Skin epidermis (tissue), 12 donors: ENCODE data around the gene SPSB2.
A peak's percentile ranks its signal among the peaks of the same experiment; 100 is the strongest.

ENCODE experiments used
- H3K27ac ChIP-seq, 21 experiments: fragments of 200-600 bp; sonication (generic) in 11 of 21; one replicate each; pipeline ENCODE4 v1.5.0; 2020; ENCODE audit warnings: mild to moderate bottlenecking in 3 of 21, inconsistent platforms in 2 of 21, moderate library complexity in 2 of 21
- H3K4me3 ChIP-seq, 7 experiments: fragments of 200-600 bp; sonication (generic) in 2 of 7; one replicate each; pipeline ENCODE4 v1.5.0; 2020; ENCODE audit warnings: inconsistent platforms in 2 of 7, mild to moderate bottlenecking in 2 of 7, moderate library complexity in 1 of 7

Gene SPSB2

DNA sequence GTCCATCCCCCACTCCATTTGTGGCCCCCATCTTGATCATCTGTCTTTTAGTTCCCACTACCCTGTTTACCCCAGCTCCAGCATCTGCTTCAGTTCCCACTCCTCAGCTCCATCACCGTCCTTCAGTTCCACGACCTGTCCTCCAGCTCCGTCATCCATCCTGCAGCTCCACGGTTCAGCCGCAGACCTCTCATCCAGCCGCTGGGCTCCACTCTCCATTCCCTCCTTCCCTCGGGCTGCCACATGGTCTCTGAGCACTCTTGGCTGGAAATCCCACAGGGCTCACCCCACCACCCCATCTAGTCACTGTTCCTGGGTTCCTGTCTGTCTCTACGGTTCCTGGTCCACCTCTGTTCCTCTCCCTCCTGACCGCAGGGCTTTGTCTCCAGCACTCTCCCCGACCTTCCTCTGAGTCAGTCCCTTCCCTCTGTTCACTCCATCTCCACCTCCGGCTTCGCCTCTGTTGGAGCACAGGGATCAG lies 48.2 kb downstream of the SPSB2 start:
- Histone ChIP-seq H3K27ac (peak overlapping the region in 1 of 21 experiments; percentile 22), H3K4me3 (no peak overlapping the region)

DNA sequence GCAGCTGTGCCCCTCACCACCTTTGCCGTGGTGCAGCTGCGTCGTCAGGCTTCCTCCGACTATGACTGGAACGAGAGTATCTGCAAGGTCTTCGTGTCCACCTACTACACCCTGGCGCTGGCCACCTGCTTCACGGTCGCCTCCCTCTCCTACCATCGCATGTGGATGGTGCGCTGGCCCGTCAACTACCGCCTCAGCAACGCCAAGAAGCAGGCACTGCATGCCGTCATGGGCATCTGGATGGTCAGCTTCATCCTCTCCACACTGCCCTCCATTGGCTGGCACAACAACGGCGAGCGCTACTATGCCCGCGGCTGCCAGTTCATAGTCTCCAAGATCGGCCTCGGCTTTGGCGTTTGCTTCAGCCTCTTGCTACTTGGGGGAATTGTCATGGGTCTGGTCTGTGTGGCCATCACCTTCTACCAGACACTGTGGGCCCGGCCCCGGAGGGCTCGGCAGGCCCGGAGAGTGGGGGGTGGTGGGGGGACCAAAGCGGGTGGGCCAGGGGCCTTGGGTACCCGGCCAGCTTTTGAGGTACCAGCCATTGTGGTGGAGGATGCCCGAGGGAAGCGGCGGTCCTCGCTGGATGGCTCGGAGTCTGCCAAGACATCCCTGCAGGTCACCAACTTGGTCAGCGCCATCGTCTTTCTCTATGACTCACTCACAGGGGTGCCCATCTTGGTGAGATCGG lies 48.9 kb downstream of the SPSB2 start:
- H3K27ac ChIP-seq = no peak overlapping the region
- no peak overlapping the region for H3K4me3 ChIP-seq

DNA sequence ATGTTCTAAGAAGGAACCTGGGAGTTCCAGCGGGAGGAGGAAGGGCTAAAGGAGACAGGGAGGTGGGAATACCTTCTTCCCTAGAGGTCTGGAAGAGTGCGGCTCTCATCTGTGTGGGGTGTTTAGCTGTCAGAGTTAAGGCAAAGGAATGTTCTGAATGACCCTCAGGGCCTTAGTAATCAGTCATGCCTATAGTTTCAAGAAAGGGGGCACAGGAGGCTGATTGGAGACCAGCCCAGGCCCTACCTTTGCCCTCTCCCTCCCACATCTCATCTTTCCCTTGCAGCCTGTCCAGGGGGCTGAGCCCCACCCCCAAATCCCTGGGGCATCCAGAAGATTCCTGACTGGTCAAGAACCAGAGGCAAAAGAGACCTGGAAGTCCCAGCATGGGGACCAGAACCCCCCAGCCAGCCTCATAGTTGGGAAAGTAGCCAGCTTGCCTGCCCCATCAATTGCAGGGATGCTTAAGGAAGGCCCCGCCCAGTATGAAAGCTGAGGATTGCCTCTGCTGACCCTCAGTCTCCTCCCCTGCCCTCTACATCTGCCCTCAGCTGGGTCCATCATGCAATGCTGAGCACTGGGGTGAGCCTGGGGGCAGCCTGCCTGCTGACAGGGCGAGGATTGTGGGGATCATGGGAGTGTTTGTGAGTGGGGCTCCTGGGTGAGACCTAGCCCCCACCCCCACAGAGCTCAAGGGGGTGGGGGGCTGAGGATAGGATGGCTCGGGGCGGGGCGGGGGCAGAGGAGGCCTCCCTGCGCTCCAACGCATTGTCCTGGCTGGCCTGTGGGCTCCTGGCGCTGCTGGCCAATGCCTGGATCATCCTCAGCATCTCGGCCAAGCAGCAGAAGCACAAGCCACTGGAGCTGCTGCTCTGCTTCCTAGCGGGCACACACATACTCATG lies 49.7 kb downstream of the SPSB2 start:
- Histone ChIP-seq H3K27ac (no peak overlapping the region), H3K4me3 (no peak overlapping the region)

DNA sequence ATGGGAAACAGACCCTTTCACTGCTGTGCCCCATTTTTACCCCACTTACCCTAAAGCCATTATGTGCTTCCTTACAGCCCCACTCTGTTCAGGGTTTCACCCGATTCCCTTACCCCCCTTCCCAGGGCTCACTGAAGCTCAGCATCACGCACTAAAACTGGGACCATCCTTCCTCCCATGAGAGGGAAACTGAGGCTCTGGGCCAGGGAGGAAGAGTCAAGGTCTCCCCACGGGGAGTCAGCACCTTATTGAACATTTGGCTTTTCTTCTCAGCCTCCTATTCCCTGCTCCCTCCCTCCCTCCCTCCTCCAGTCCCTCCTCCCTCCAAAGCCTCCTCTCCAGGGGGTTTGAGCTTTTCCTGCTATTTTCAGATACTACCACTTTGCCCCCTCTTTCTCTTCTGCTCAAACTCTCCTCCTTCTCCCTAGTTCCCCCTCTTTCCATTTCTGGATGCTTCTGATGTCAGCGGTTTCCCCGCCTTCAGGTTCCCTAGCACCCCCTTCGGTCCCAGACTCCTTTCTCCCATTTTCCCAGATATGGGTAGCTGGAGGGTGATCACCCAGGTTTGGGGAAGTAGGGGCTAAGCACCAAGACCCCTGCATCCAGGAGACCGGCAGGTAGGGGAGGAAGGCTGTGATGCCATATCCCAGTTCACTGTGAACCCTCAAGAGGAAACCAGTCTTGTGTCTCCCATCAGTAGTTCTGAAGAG lies 50.5 kb downstream of the SPSB2 start:
- peak overlapping the region in 1 of 7 experiments; percentile 29 for H3K4me3 ChIP-seq
- H3K27ac ChIP-seq = no peak overlapping the region

DNA sequence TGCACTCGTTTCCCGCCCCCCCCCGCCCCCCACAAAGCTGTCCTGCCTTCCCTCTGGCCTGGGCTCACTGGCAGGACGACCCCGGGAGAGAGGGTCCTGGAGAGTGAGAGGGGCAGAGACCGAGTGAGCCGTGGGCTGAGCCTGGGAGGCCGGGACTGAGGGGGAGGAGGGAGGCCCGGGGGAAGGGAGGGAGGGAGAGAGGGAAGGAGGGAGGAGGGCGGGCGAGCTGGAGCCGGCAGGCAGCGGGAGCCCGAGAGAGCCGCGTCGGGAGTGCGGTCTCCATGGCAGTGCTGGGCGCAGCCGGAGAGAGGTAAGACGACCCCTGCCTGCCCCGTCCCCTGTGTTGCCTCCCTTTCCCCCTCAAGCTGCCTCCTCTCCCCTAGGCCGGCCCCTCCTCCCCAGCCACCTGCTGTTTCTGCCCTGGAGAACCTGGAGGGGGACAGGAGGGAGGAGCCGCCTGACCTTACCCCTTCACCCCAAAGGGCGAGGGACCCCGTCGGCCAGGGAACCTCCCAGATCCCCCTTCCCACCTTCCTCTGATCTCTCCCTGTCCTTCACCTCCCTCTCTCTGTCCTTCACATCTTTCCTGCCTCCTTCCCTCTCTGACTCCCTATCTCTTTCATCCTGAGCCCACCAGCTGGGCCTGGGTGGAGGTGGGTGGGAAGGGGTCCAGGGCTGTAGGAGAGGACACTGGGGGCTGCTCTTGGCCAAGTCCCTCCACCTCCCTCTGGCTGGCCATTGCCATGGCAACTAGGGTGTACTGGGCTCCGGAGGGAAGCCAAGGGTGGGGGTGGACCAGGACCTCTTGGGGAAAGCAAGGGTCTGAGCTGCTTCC lies 51.3 kb downstream of the SPSB2 start, which contains the start of gene GPR162:
Gene GPR162 (plus strand): TSS at position 231 of the 835 bp plus-strand sequence. CDS start 2,078 bp downstream, outside the sequence.
- Histone ChIP-seq H3K27ac (peak within 1 kb of the TSS in 11 of 21 experiments; percentile 5 to 62 (median 46)), H3K4me3 (peak within 1 kb of the TSS; percentile 13 to 44 (median 31))
